HepG2 (cell line): ENCODE results near the gene IQCN. TPM values are rescaled to one million over a fixed set of nuclear protein-coding genes. Genes with fewer than 3 reads are reported as not detected.
A peak's percentile ranks its signal among the peaks of the same experiment; 100 is the strongest.

Experiments
- FOXJ3 ChIP-seq: sonication (generic); formaldehyde crosslinking; IDR thresholded peaks from 2 replicates; pipeline ENCODE4 v1.4.0; 2020; ENCODE audit warnings: missing genetic modification reagents, mild to moderate bottlenecking, borderline replicate concordance
- HHEX ChIP-seq: IDR thresholded peaks from 2 replicates; pipeline ENCODE4 v1.6.1; 2016; ENCODE audit warnings: control low read depth
- HNF1B ChIP-seq: sonication (generic); formaldehyde crosslinking; IDR thresholded peaks from 2 replicates; pipeline ENCODE4 v1.5.1; 2020; ENCODE audit warnings: mild to moderate bottlenecking, moderate library complexity, missing genetic modification reagents
- HNF4G ChIP-seq, 2 experiments: sonication (generic) in 1 of 2; formaldehyde crosslinking in 1 of 2; IDR thresholded peaks; 2 replicates each; pipeline versions ENCODE4 v1.4.0 to v1.6.1; 2011 to 2020; ENCODE audit warnings: borderline replicate concordance in 2 of 2, low read depth in 2 of 2, mild to moderate bottlenecking in 2 of 2, low read length in 1 of 2, missing genetic modification reagents in 1 of 2, moderate library complexity in 1 of 2
- KDM5A ChIP-seq: fragments of 200-600 bp; sonication (generic); IDR thresholded peaks from 2 replicates; pipeline ENCODE4 v1.7.0; 2018; ENCODE audit warnings: antibody characterized with exemption, mild to moderate bottlenecking, low read length, borderline replicate concordance
- PHB2 ChIP-seq: fragments of 450-650 bp; IDR thresholded peaks from 2 replicates; pipeline ENCODE4 v1.6.1; 2018; ENCODE audit not compliant: partially characterized antibody
- RBFOX2 ChIP-seq: fragments of 200-400 bp; formaldehyde crosslinking; IDR thresholded peaks from 2 replicates; pipeline ENCODE4 v1.6.1; 2017; ENCODE audit warnings: low read depth, mild to moderate bottlenecking, low read length
- SKI ChIP-seq: fragments of 450-650 bp; IDR thresholded peaks from one replicate; pipeline ENCODE4 v1.6.1; 2018; ENCODE audit warnings: mild to moderate bottlenecking; ENCODE audit not compliant: partially characterized antibody
- SOX13 ChIP-seq, 3 experiments: fragments of 450-650 bp in 1 of 3; sonication (generic) in 1 of 3; formaldehyde crosslinking in 1 of 3; IDR thresholded peaks in 2 of 3; conservative IDR thresholded peaks in 1 of 3; 2 replicates each; pipeline versions ENCODE4 v1.5.0 to v1.6.1; 2016 to 2020; ENCODE audit warnings: antibody characterized with exemption in 1 of 3, mild to moderate bottlenecking in 1 of 3, missing compliant biosample characterization in 1 of 3, missing genetic modification reagents in 1 of 3, moderate library complexity in 1 of 3
- TBX3 ChIP-seq: fragments of 450-650 bp; IDR thresholded peaks from 2 replicates; pipeline ENCODE4 v1.6.1; 2017; ENCODE audit warnings: antibody characterized with exemption, mild to moderate bottlenecking, inconsistent platforms, borderline replicate concordance
- ZFYVE20 ChIP-seq: sonication (generic); formaldehyde crosslinking; IDR thresholded peaks from 2 replicates; pipeline ENCODE4 v1.8.0; 2023; ENCODE audit warnings: low read depth, mild to moderate bottlenecking, moderate library complexity, missing genetic modification reagents, borderline replicate concordance
- ZNF143 ChIP-seq: sonication (generic); formaldehyde crosslinking; IDR thresholded peaks from 2 replicates; pipeline ENCODE4 v1.4.0; 2020; ENCODE audit warnings: missing genetic modification reagents
- ZNF205 ChIP-seq: IDR thresholded peaks from 2 replicates; pipeline ENCODE4 v1.6.1; 2018; ENCODE audit warnings: missing biosample characterization, missing genetic modification reagents
- ZNF333 ChIP-seq: sonication (generic); formaldehyde crosslinking; IDR thresholded peaks from 2 replicates; pipeline ENCODE4 v1.4.0; 2020; ENCODE audit warnings: mild to moderate bottlenecking, missing genetic modification reagents, borderline replicate concordance
- ZNF343 ChIP-seq: sonication (generic); formaldehyde crosslinking; IDR thresholded peaks from 2 replicates; pipeline ENCODE4 v1.4.0; 2020; ENCODE audit warnings: mild to moderate bottlenecking, missing genetic modification reagents
- ZNF512B ChIP-seq: sonication (generic); formaldehyde crosslinking; IDR thresholded peaks from 2 replicates; pipeline ENCODE4 v1.5.1; 2020; ENCODE audit warnings: missing genetic modification reagents, mild to moderate bottlenecking, borderline replicate concordance
- ZNF607 ChIP-seq: sonication (generic); formaldehyde crosslinking; IDR thresholded peaks from 2 replicates; pipeline ENCODE4 v1.5.1; 2020; ENCODE audit warnings: missing genetic modification reagents, mild to moderate bottlenecking, borderline replicate concordance
- ZNF772 ChIP-seq: sonication (generic); formaldehyde crosslinking; IDR thresholded peaks from 2 replicates; pipeline ENCODE4 v1.5.0; 2020; ENCODE audit warnings: mild to moderate bottlenecking, missing genetic modification reagents
- ZNF816 ChIP-seq: sonication (generic); formaldehyde crosslinking; IDR thresholded peaks from 2 replicates; pipeline ENCODE4 v1.8.0; 2022; ENCODE audit warnings: missing genetic modification reagents, mild to moderate bottlenecking, borderline replicate concordance
- ZSCAN22 ChIP-seq: sonication (generic); formaldehyde crosslinking; IDR thresholded peaks from 2 replicates; pipeline ENCODE4 v1.4.0; 2020; ENCODE audit warnings: mild to moderate bottlenecking, missing genetic modification reagents
- ZSCAN30 ChIP-seq: sonication (generic); formaldehyde crosslinking; IDR thresholded peaks from 2 replicates; pipeline ENCODE4 v1.5.0; 2020; ENCODE audit warnings: mild to moderate bottlenecking, missing genetic modification reagents
- polyA plus RNA-seq, 8 experiments: library from polyadenylated mRNA; depleted of rRNA in 3 of 8; stranded (reverse) in 7 of 8; unstranded in 1 of 8; fragments of >200 nt; fragmentation: Illumina TruSeq in 4 of 8; extraction: Trizol in 4 of 8; gene quantifications; 2 replicates each; pipeline versions ENCODE4 v1.2.1 to v1.2.3, GENCODE V29; 2011 to 2016; ENCODE audit warnings: low read depth in 4 of 8, missing spikeins in 1 of 8, mixed read lengths in 1 of 8; ENCODE audit not compliant: insufficient read depth in 1 of 8
- total RNA-seq, 5 experiments: library from RNA; depleted of rRNA; stranded (reverse); fragments of >200 nt; fragmentation: Illumina TruSeq; extraction: Trizol; gene quantifications; 2 replicates each; pipeline ENCODE4 v1.2.3, GENCODE V29; 2016; ENCODE audit warnings: low read depth in 1 of 5
- TF ChIP-seq, protein P1 (sequence below): sonication (generic); formaldehyde crosslinking; IDR thresholded peaks from 2 replicates; pipeline ENCODE4 v1.9.0; 2021; ENCODE audit warnings: missing genetic modification reagents, borderline replicate concordance

Gene IQCN
- total and polyA plus RNA-seq, 2 of the 13 experiments (the other 11 are each of a cell fraction or from before 2014, with no cell fraction given), result 0.04 to 0.18 TPM

GRCh38 chr19:18291590-18292461 is 17.6 kb upstream of the IQCN start (continued):
- no peak for TF ChIP-seq ZNF512B (CRISPR knock-in tag)
- TF ChIP-seq, protein P1, sequence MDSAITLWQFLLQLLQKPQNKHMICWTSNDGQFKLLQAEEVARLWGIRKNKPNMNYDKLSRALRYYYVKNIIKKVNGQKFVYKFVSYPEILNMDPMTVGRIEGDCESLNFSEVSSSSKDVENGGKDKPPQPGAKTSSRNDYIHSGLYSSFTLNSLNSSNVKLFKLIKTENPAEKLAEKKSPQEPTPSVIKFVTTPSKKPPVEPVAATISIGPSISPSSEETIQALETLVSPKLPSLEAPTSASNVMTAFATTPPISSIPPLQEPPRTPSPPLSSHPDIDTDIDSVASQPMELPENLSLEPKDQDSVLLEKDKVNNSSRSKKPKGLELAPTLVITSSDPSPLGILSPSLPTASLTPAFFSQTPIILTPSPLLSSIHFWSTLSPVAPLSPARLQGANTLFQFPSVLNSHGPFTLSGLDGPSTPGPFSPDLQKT (CRISPR knock-in tag), result no peak
- no peak for TF ChIP-seq FOXJ3 (CRISPR knock-in tag)
- 0 out of 2 replicates have a peak, but pooled peaks have one; percentile 41 for TF ChIP-seq HNF1B (CRISPR knock-in tag)
- TF ChIP-seq ZNF607 (CRISPR knock-in tag), result peak; percentile 75; the same call in 1 of the 2 replicates
- 0 out of 2 replicates have a peak, but pooled peaks have one; percentile 47 for TF ChIP-seq ZNF343 (CRISPR knock-in tag)
- no peak for TF ChIP-seq KDM5A
- TF ChIP-seq ZSCAN30 (CRISPR knock-in tag), result no peak
- no peak for TF ChIP-seq TBX3
- no peak for TF ChIP-seq SOX13 (IDR thresholded peaks at IDR 0.05)
- peak in 1 of 2 experiments; percentile 41; a peak in 2 of 4 replicates for TF ChIP-seq SOX13 (CRISPR knock-in tag; conservative IDR thresholded peaks at IDR 0.05 in 1 of 2, IDR thresholded peaks at IDR 0.05 in 1 of 2)
- peak; percentile 71; the same call in 1 of the 2 replicates for TF ChIP-seq ZSCAN22 (CRISPR knock-in tag)
- TF ChIP-seq ZNF772 (CRISPR knock-in tag), result no peak
- 0 out of 2 replicates have a peak, but pooled peaks have one; percentile 54 for TF ChIP-seq ZNF816
- no peak for TF ChIP-seq ZNF143 (CRISPR knock-in tag)
- peak; percentile 20; the same call in 1 of the 2 replicates for TF ChIP-seq ZNF205 (CRISPR knock-in tag)
- TF ChIP-seq SKI, result peak; percentile 71
- TF ChIP-seq HNF4G (IDR thresholded peaks at IDR 0.05; ENCODE audit: borderline replicate concordance, low read depth, low read length), result no peak
- TF ChIP-seq HNF4G (CRISPR knock-in tag; IDR thresholded peaks at IDR 0.05; ENCODE audit: borderline replicate concordance, low read depth), result no peak
- no peak for TF ChIP-seq PHB2
- no peak for TF ChIP-seq HHEX (CRISPR knock-in tag)
- TF ChIP-seq ZFYVE20 (CRISPR knock-in tag), result peak; percentile 9; the same call in 1 of the 2 replicates
- no peak for TF ChIP-seq ZNF333 (CRISPR knock-in tag)
- peak; percentile 65 for TF ChIP-seq RBFOX2
